HTERT RPE-1 (cell line): ENCODE results near the gene DNTT.

ENCODE experiments used
- in situ Hi-C: fragments of 300-500 bp; cut with MboI; formaldehyde crosslinking; loops from 4 replicates; pipeline ENCODE4 v1.14.3; 2020; ENCODE audit warnings: low sequenced_read_pairs

DNTT gene

GRCh38 chr10:96304230-96304629 is at the start of gene DNTT:
TSS of gene DNTT (plus strand) at chr10:96304434. CDS start at chr10:96304498, 64 bp downstream.
- in situ Hi-C loops = no loop called here

DNA sequence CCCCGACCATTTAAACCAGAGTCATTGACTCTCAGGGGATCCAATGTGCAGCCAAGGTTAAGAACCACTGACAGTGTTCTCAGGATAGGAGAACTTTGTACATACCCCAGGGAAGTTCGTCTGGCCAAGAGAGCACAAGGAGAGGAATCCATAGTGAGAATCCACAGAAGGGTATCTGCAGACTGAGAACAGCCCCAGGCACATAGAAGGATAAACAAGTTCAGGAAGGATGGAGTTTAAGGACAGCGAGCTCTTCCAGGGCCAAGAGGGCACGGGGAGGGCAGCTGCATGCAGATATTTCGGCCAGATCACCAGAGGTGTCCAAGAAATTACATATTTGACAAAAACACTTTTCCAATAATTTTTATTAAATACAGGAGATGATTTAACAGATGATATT is 49.3 kb upstream of the DNTT start:
- in situ Hi-C loops = no loop called here

GRCh38 chr10:96255549-96256333 is 48.5 kb upstream of the DNTT start:
- in situ Hi-C loops = no loop called here

GRCh38 chr10:96257944-96258343 is 46.3 kb upstream of the DNTT start:
- in situ Hi-C loops = no loop called here

DNA sequence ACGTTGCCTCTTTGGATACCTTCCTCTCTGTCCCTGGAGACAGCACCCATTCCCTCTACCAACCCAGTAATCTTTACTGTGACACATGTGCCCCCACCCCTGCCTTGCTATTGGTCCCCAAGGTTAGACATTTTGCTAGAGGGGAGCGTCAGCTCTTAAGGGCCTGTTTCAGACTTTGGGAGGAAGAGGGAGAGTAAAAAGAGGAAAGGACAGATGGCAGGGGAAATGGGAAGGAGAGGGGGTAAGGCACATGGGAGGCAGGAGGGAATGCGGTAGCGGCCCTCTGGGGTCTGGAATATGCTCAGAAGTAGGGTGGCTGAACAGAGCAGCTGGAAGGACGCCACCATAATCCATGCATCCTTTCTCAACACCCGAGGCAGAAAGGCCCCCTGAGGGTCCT is 45.1 kb upstream of the DNTT start:
- in situ Hi-C loops = no loop called here

DNA sequence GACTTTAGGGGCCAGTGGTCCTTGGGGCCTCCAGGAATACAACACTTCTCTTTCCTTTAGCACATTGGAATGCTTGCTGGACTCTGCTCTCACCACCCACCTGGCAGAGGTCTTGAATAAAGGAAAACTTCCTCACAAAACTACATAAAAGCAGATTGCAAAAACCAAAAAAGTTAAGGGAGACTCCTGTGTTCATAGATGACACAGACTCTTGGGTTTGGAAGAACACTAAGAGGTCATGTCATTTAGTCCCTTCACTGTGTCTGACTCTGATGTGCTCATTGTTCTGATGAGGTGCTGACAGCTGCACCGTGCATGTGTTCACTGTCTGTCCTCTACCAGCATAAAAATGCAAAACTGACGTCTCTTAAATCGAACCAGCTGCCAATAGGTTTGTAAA is 44.2 kb upstream of the DNTT start:
- in situ Hi-C loops = no loop called here

DNA sequence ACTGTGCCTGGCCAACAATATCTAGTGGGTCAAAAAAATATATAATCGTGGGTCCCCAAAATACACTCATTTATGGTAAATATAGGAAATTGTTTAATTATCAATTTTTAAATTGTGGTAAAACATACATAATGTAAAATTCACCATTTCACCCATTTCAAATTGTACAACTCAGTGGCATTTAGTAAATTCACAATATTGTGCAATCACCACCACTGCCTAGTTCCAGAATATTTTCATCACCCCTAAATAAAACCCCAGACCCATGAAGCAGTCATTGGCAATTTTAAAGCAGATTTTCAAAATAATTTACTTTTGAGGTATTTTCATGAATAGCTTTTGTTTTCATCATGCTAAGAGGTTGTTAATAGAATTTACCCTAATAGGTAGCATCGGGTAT is 43.1 kb upstream of the DNTT start:
- in situ Hi-C loops = no loop called here

GRCh38 chr10:96261930-96262329 is 42.3 kb upstream of the DNTT start:
- in situ Hi-C loops = no loop called here

- in situ Hi-C loops = no loop called here
Observed at GRCh38 chr10:96263176-96263575, 41.1 kb upstream of the DNTT start.

GRCh38 chr10:96263669-96264068 is 40.6 kb upstream of the DNTT start:
- in situ Hi-C loops = no loop called here

DNA sequence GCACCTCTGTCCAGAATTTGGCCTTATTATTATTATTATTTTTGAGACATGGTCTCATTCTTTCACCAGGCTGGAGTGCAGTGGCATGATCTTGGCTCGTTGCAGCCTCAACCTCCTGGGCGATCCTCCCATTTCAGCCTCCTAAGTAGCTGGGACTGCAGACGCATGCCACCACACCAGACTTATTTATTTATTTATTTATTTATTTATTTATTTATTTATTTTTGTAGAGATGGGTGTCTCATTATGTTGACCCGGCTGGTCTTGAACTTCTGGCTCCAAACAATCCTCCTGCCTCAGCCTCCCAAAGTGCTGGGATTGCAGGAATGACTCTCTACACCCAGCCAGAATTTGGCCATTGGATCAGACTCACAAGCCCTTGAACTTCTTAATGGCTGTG is 39.3 kb upstream of the DNTT start:
- in situ Hi-C loops = no loop called here

- in situ Hi-C loops = no loop called here
Observed at GRCh38 chr10:96266118-96266770, 38.0 kb upstream of the DNTT start.

DNA sequence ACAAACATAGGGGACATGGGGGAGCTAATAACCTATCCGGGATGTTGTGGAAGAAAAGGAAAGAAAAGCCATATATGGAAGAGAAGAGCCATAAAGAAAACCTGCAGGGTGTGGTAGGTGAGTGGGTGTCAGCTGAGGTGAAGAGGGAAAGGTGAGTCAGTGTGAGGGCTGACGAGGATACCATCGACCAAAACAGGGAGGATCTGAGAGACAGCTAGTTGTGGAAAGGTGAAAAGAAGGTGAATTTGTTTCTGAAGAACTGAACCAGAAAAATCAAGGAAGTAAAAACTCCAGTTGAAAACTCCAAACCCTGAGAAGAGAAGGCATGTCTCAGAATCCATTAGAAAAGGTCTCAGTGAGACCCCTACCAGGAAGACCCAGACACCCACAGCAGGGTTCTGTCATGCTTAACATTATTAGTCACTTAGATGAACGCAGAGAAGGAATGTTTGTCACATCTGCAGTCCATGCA is 37.0 kb upstream of the DNTT start:
- in situ Hi-C loops = no loop called here

DNA sequence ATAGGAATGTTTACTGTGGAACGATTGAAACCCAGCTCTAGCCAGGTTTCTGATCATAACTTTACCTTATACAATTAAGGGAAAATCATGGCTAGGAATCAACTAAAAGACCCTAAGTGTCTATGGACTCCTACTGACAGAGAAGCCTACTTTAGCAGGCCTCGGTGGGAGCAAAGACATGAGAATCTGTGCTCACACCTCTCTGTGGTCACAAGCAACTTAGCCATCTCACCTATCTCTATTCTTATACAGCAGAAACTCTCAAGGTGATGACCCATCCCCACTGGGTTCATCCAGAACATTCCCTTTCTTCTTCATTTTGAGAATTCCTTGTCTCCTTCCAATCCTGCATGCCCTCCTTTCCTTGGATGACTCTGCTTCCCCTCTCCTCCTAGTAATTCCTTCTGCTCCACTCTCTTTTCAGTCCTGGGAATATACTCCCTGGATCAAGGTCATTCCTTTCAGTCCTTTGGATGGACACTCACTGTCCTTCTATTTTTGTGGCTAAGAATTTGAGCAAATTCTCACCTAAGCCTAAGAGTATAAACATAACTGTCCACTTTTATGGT is 35.8 kb upstream of the DNTT start:
- in situ Hi-C loops = no loop called here

- in situ Hi-C loops = no loop called here
Observed at GRCh38 chr10:96269438-96270300, 34.6 kb upstream of the DNTT start.

- in situ Hi-C loops = no loop called here
Observed at GRCh38 chr10:96270571-96270970, 33.7 kb upstream of the DNTT start.

DNA sequence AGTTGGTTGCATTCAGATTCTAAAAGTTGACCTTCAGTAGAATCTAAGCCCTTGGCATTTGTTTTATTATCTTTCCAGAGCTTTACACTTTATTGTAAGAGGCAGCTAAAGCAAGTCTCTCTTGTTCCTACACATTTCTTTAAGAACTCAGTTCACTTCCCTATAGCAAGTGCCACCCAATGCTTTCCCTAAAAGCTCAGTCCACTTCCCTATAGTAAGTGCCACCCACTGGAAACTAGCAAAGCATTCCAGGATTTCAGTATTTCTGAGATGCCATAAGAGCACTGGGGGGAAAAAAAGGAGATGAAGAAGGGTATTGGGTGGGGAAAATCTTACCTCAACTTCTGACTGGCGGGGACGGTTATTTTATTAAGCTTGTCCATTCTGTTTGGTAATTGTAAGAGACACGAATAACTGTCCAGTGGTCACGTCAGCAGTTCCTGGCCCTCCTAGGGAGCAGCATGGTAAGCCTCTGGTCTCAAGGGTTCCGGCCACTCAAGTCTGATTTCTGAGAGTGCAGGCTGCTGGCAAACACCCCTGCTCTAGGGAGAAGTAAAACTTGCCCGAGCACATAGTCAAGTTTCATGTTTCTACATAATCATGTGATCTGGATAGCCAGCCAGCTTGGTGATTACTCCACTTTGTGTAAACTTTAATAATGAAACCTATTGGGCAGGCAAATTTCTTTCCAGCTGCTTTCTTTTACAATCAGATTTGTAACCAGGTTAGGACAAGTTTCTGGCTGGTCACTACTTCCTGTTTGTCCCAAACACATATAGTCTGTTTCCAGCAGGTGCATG is 33.0 kb upstream of the DNTT start, which contains the start of gene BLNK:
TSS of gene BLNK (minus strand) at position 554 of the 800 bp plus-strand sequence. CDS start at position 383, 171 bp downstream.
- in situ Hi-C loops = no loop called here

DNA sequence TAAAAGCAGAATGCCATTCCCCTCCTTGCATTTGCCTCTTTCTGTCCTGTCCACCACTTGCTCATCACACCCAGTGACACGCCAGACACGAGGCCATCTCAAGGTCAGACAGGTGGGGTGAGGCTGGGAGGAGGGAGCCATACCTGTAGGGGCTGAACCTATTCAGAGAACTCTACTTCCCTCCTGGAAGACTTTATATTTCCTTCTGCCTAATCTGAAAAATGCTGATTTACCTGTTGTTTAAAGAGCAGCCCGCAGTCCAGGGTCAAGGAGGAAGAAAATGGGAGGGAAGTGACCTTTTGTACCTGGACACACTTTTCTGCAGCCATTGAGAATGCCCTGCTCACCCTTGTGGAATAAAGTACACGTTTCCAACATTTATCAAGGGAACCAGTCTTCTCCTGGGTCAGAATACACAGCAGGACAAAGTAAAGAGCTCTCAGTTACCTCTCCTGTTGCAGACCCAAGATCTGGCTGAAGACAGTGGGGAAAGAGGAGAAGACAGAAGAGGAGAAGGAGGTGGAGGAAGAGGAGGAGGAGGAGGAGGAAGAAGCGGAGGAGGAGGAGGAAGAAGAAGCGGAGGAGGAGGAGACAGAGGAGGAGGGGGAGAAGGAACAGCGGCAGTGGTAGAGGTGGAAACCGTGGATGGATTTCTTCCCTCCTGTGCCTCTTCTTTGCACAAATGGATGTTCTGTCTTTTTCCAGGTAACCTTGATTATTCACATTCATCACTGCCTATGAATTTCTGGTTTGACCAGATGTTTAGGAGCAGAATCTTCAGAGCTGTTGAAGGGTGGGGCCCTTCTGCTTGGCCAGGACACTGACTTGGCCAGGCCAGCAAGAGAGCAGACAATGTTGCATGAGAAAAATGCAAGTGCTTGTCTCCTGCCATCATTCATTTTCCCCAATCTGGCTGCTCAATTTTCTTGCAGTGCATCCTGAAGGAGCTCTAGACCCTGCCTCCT is 31.6 kb upstream of the DNTT start:
- in situ Hi-C loops = no loop called here
